Caco-2 (cell line): ENCODE measurements around the gene PCDHB5. TPM values are rescaled to one million over a fixed set of nuclear protein-coding genes. Genes with fewer than 3 reads are reported as not detected.
A peak's percentile ranks its signal among the peaks of the same experiment; 100 is the strongest.

Experiments used
- BruUV-seq: library from RNA; stranded (reverse); fragments of 400-500 nt; replicated peaks from 2 replicates; lab custom pipeline; 2021; lab: Mats Ljungman, UMichigan
- CTCF ChIA-PET: fragments of 300-600 bp; sonication (Branson Sonifier 250); formaldehyde crosslinking; loops from one replicate; lab custom pipeline; 2022; ENCODE audit warnings: antibody characterized with exemption; lab: Charles Lee
- POLR2A ChIA-PET: fragments of 300-600 bp; sonication (Branson Sonifier 250); formaldehyde crosslinking; loops from one replicate; lab custom pipeline; 2022; ENCODE audit warnings: antibody characterized with exemption; lab: Charles Lee
- DNase-seq, 2 experiments: peaks; one replicate each; pipeline versions ENCODE4 v3.0.0 to v3.0.0-alpha.2; 2020 to 2022
- H3K27me3 ChIP-seq: replicated peaks from 2 replicates; pipeline ENCODE4 v1.6.0; 2011; ENCODE audit warnings: low read length; ENCODE audit not compliant: control insufficient read depth, insufficient read depth
- H3K36me3 ChIP-seq: 2 replicates; pipeline ENCODE4 v1.5.1; 2011; ENCODE audit warnings: low read length; ENCODE audit not compliant: control insufficient read depth, insufficient read depth
- H3K4me1 ChIP-seq: fragments of 250-450 bp; sonication (Bioruptor Pico); 2 replicates; pipeline ENCODE4 v1.5.1; 2020; ENCODE audit warnings: mild to moderate bottlenecking
- H3K4me3 ChIP-seq: 2 replicates; pipeline ENCODE4 v1.5.1; 2011; ENCODE audit warnings: low read depth, mild to moderate bottlenecking, control low read depth, low read length
- H3K9me3 ChIP-seq: fragments of 250-450 bp; sonication (Bioruptor Pico); 2 replicates; pipeline ENCODE4 v1.5.1; 2020; ENCODE audit warnings: mild to moderate bottlenecking, moderate library complexity
- H3K27ac Mint-ChIP-seq: one replicate; pipeline ENCODE4 v1.8.0; 2022; ENCODE audit warnings: mixed read lengths; ENCODE audit not compliant: unreplicated experiment
- H3K27me3 Mint-ChIP-seq: one replicate; pipeline ENCODE4 v1.8.0; 2022; ENCODE audit warnings: mixed read lengths; ENCODE audit not compliant: insufficient read depth, unreplicated experiment
- H3K36me3 Mint-ChIP-seq: one replicate; pipeline ENCODE4 v1.8.0; 2022; ENCODE audit warnings: mild to moderate bottlenecking, mixed read lengths; ENCODE audit not compliant: insufficient read depth, unreplicated experiment
- H3K4me1 Mint-ChIP-seq: one replicate; pipeline ENCODE4 v1.8.0; 2022; ENCODE audit warnings: low read depth, mixed read lengths; ENCODE audit not compliant: unreplicated experiment
- H3K4me3 Mint-ChIP-seq: one replicate; pipeline ENCODE4 v1.8.0; 2022; ENCODE audit warnings: mild to moderate bottlenecking, moderate library complexity, mixed read lengths; ENCODE audit not compliant: unreplicated experiment
- H3K9me3 Mint-ChIP-seq: one replicate; pipeline ENCODE4 v1.8.0; 2022; ENCODE audit warnings: mixed read lengths; ENCODE audit not compliant: unreplicated experiment
- intact Hi-C: fragments of 100-400 bp; cut with micrococcal nuclease; formaldehyde crosslinking; loops from one replicate; pipeline ENCODE4 v1.10.0; 2022; ENCODE audit not compliant: unreplicated experiment
- total RNA-seq: library from RNA; stranded (reverse); gene quantifications from 2 replicates; pipeline ENCODE4 v1.2.3, GENCODE V29; 2022
- TF ChIP-seq, protein P1 (sequence below), 2 experiments: fragments of 200-600 bp in 1 of 2; IDR thresholded peaks; 1 replicate in 1 of 2; 2 replicates in 1 of 2; pipeline versions ENCODE4 v1.5.1 to v1.8.0; 2011 to 2022; ENCODE audit warnings: antibody characterized with exemption in 1 of 2, control low read depth in 1 of 2, inconsistent platforms in 1 of 2, low read depth in 1 of 2, low read length in 1 of 2, mild to moderate bottlenecking in 1 of 2, moderate library complexity in 1 of 2; ENCODE audit not compliant: insufficient read depth in 1 of 2, severe bottlenecking in 1 of 2, unreplicated experiment in 1 of 2

The PCDHB5 gene
- total RNA-seq, 1 experiment from 2014 or later: not detected

DNA sequence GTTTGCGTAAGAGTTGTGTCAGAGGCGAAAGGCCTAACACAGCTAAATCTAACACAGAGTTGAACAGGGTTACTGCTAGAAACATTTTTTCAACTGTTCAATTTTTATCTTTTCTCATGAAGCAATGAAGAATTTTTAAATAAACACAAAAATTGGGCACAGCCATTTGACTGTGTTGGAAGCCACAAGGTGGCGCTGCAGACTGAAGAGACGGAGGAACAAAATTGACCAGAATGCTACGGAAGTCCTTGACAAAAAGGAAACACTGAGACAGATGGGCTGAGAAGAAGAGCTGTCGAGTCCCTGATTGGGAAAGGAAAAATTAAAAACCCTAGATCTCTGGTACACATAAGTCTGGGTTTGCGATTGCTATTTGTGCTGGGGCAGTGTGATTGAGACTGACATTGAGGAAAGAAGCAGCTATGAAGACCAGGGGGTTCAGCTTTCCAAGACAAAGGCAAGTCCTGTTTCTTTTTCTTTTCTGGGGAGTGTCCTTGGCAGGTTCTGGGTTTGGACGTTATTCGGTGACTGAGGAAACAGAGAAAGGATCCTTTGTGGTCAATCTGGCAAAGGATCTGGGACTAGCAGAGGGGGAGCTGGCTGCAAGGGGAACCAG is 52.0 kb downstream of the PCDHB5 start, which contains the start of gene PCDHB9:
TSS of gene PCDHB9 (plus strand) at position 265 of the 616 bp plus-strand sequence. CDS start at position 423, 158 bp downstream.
- POLR2A ChIA-PET: no interaction called here
- Histone ChIP-seq H3K27me3 (no peaks in the 10 kb centered on the region), H3K4me1 (no peaks in the 10 kb centered on the region), H3K9me3 (no peaks in the 10 kb centered on the region), H3K36me3 (no peaks in the 10 kb centered on the region), H3K4me3 (no peak within 1 kb of the TSS)
- H3K4me1 Mint-ChIP-seq: no peaks in the 10 kb centered on the region
- no TSS peak for BruUV-seq
- peaks cover 43% of the 10 kb centered on the region for H3K9me3 Mint-ChIP-seq
- DNase-seq: no peak
- H3K36me3 Mint-ChIP-seq: no peaks in the 10 kb centered on the region
- no peak within 1 kb of the TSS for H3K4me3 Mint-ChIP-seq
- TF ChIP-seq, protein P1, sequence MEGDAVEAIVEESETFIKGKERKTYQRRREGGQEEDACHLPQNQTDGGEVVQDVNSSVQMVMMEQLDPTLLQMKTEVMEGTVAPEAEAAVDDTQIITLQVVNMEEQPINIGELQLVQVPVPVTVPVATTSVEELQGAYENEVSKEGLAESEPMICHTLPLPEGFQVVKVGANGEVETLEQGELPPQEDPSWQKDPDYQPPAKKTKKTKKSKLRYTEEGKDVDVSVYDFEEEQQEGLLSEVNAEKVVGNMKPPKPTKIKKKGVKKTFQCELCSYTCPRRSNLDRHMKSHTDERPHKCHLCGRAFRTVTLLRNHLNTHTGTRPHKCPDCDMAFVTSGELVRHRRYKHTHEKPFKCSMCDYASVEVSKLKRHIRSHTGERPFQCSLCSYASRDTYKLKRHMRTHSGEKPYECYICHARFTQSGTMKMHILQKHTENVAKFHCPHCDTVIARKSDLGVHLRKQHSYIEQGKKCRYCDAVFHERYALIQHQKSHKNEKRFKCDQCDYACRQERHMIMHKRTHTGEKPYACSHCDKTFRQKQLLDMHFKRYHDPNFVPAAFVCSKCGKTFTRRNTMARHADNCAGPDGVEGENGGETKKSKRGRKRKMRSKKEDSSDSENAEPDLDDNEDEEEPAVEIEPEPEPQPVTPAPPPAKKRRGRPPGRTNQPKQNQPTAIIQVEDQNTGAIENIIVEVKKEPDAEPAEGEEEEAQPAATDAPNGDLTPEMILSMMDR (IDR thresholded peaks at IDR 0.05; ENCODE audit: insufficient read depth in 1 of 2, low read depth in 1 of 2, low read length in 1 of 2, severe bottlenecking in 1 of 2, unreplicated experiment in 1 of 2): peak; percentile 22 to 28
- intact Hi-C loops: no loop called here
- CTCF ChIA-PET: no interaction called here
- H3K27ac Mint-ChIP-seq: no peak within 1 kb of the TSS
- no peaks in the 10 kb centered on the region for H3K27me3 Mint-ChIP-seq

Other genes with a start within 250 kb of the PCDHB5 start
- gene PCDHAC1, start 208.9 kb upstream of the PCDHB5 start, total RNA-seq: not detected in 2 replicates
- not detected in 2 replicates for gene PCDHAC2, start 168.7 kb upstream of the PCDHB5 start, total RNA-seq
- gene PCDHB1, start 83.8 kb upstream of the PCDHB5 start, total RNA-seq: not detected in 2 replicates
- 0.20 and 0.21 TPM in 2 replicates for gene PCDHB2, start 40.6 kb upstream of the PCDHB5 start, total RNA-seq
- not detected in 2 replicates for gene PCDHB3, start 34.7 kb upstream of the PCDHB5 start, total RNA-seq
- not detected in 2 replicates for gene PCDHB4, start 13.4 kb upstream of the PCDHB5 start, total RNA-seq
- gene PCDHB6, start 14.9 kb downstream of the PCDHB5 start, total RNA-seq: not detected in 2 replicates
- gene PCDHB7, start 37.4 kb downstream of the PCDHB5 start, total RNA-seq: not detected in 2 replicates
- gene PCDHB8, start 42.6 kb downstream of the PCDHB5 start, total RNA-seq: not detected in 2 replicates
- 0.07 TPM in 1 of 2 replicates, not detected in the other for gene PCDHB16, start 47.2 kb downstream of the PCDHB5 start, total RNA-seq
- not detected in 2 replicates for gene PCDHB9, start 52.0 kb downstream of the PCDHB5 start, total RNA-seq
- gene PCDHB10, start 57.1 kb downstream of the PCDHB5 start, total RNA-seq: 0.09 TPM in 1 of 2 replicates, not detected in the other
- 0.12 TPM in 1 of 2 replicates, not detected in the other for gene PCDHB11, start 64.4 kb downstream of the PCDHB5 start, total RNA-seq
- gene PCDHB12, start 73.5 kb downstream of the PCDHB5 start, total RNA-seq: 0.12 TPM in 1 of 2 replicates, not detected in the other
- gene PCDHB13, start 78.7 kb downstream of the PCDHB5 start, total RNA-seq: 0.12 TPM in 1 of 2 replicates, not detected in the other
- gene PCDHB14, start 88.1 kb downstream of the PCDHB5 start, total RNA-seq: 0.41 and 0.44 TPM in 2 replicates
- 0.21 TPM in 1 of 2 replicates, not detected in the other for gene PCDHB15, start 110.2 kb downstream of the PCDHB5 start, total RNA-seq
- gene SLC25A2, start 168.8 kb downstream of the PCDHB5 start, total RNA-seq: 0.64 and 0.67 TPM in 2 replicates
- 77.2 and 78.7 TPM in 2 replicates for gene TAF7, start 185.6 kb downstream of the PCDHB5 start, total RNA-seq
- 0.64 and 1.1 TPM in 2 replicates for gene PCDHGA1, start 195.3 kb downstream of the PCDHB5 start, total RNA-seq
- gene PCDHGA2, start 203.6 kb downstream of the PCDHB5 start, total RNA-seq: 0.20 and 0.23 TPM in 2 replicates
- gene PCDHGA3, start 208.6 kb downstream of the PCDHB5 start, total RNA-seq: 0.11 TPM in 1 of 2 replicates, not detected in the other
- 0.60 and 0.66 TPM in 2 replicates for gene PCDHGB1, start 214.9 kb downstream of the PCDHB5 start, total RNA-seq
- 0.49 and 0.54 TPM in 2 replicates for gene PCDHGA4, start 219.8 kb downstream of the PCDHB5 start, total RNA-seq
- gene PCDHGB2, start 224.8 kb downstream of the PCDHB5 start, total RNA-seq: 1.00 and 1.3 TPM in 2 replicates
- gene PCDHGA5, start 229.0 kb downstream of the PCDHB5 start, total RNA-seq: 0.57 and 0.72 TPM in 2 replicates
- gene PCDHGB3, start 235.0 kb downstream of the PCDHB5 start, total RNA-seq: 0.54 and 0.60 TPM in 2 replicates
- gene PCDHGA6, start 238.7 kb downstream of the PCDHB5 start, total RNA-seq: 0.49 and 0.79 TPM in 2 replicates
- gene PCDHGA7, start 247.5 kb downstream of the PCDHB5 start, total RNA-seq: 0.09 and 0.43 TPM in 2 replicates